T1000 (cell line): Measurements from ENCODE around the gene BMPR2.
"Not testable (repeated sequence)": the region's sequence is repeated elsewhere in the genome, so short reads cannot be mapped to it uniquely, and the experiment has no call there.

Source experiments
- DNase-seq: peaks from one replicate; lab custom pipeline; 2025; ENCODE audit warnings: mixed read lengths; lab: John Stamatoyannopoulos, UW

BMPR2 gene

GRCh38 chr2:202452744-202453143 lies 76.6 kb downstream of the BMPR2 start:
- no peak for DNase-seq

- DNase-seq, result no peak
Observed at GRCh38 chr2:202454536-202454935, 78.4 kb downstream of the BMPR2 start.

- DNase-seq, result no peak
Observed at GRCh38 chr2:202455114-202455513, 79.0 kb downstream of the BMPR2 start.

- DNase-seq, result no peak
Observed at GRCh38 chr2:202460119-202460518, 84.0 kb downstream of the BMPR2 start.

GRCh38 chr2:202479090-202479489 lies 103.0 kb downstream of the BMPR2 start:
- DNase-seq, result no peak

GRCh38 chr2:202479610-202480009 lies 103.5 kb downstream of the BMPR2 start:
- no peak for DNase-seq

GRCh38 chr2:202486351-202486750 lies 110.2 kb downstream of the BMPR2 start:
- no peak for DNase-seq

GRCh38 chr2:202488671-202489070 lies 112.5 kb downstream of the BMPR2 start:
- DNase-seq, result no peak

- no peak for DNase-seq
Observed at GRCh38 chr2:202490479-202490878, 114.4 kb downstream of the BMPR2 start.

- no peak for DNase-seq
Observed at GRCh38 chr2:202491514-202491913, 115.4 kb downstream of the BMPR2 start.

GRCh38 chr2:202494300-202495229 lies 118.4 kb downstream of the BMPR2 start:
- no peak for DNase-seq

GRCh38 chr2:202495230-202495604 lies 119.1 kb downstream of the BMPR2 start:
- DNase-seq, result no peak

GRCh38 chr2:202496835-202497472 lies 120.8 kb downstream of the BMPR2 start:
- DNase-seq, result not testable (repeated sequence)

- DNase-seq, result not testable (repeated sequence)
Observed at GRCh38 chr2:202497473-202497866, 121.3 kb downstream of the BMPR2 start.

GRCh38 chr2:202499841-202500240 lies 123.7 kb downstream of the BMPR2 start:
- not testable (repeated sequence) for DNase-seq

- not testable (repeated sequence) for DNase-seq
Observed at GRCh38 chr2:202503276-202503675, 127.1 kb downstream of the BMPR2 start.

GRCh38 chr2:202508686-202509085 lies 132.6 kb downstream of the BMPR2 start:
- no peak for DNase-seq

GRCh38 chr2:202510911-202511310 lies 134.8 kb downstream of the BMPR2 start:
- DNase-seq, result no peak

- DNase-seq, result no peak
Observed at GRCh38 chr2:202512176-202512575, 136.0 kb downstream of the BMPR2 start.

- no peak for DNase-seq
Observed at GRCh38 chr2:202514732-202515131, 138.6 kb downstream of the BMPR2 start.

GRCh38 chr2:202519453-202519852 lies 143.3 kb downstream of the BMPR2 start:
- no peak for DNase-seq

GRCh38 chr2:202521470-202521869 lies 145.3 kb downstream of the BMPR2 start:
- DNase-seq, result no peak

- no peak for DNase-seq
Observed at GRCh38 chr2:202529389-202529788, 153.3 kb downstream of the BMPR2 start.
